Neural progenitor cell (in vitro differentiated cells): Measurements from ENCODE around the gene NCAPD3. TPM values are rescaled to one million over a fixed set of nuclear protein-coding genes. Genes with fewer than 3 reads are reported as not detected.
A peak's percentile ranks its signal among the peaks of the same experiment; 100 is the strongest.

Source experiments
- DNase-seq: peaks from one replicate; pipeline ENCODE4 v3.0.0-alpha.2; 2016; ENCODE audit warnings: low spot score
- H2AFZ ChIP-seq: fragments of 200-600 bp; sonication (generic); replicated peaks from 2 replicates; pipeline ENCODE4 v1.6.1; 2016; ENCODE audit warnings: antibody characterized with exemption
- H3F3A ChIP-seq: fragments of 200-600 bp; sonication (generic); 2 replicates; pipeline ENCODE4 v1.6.1; 2016; ENCODE audit warnings: antibody characterized with exemption, low read depth
- H3K27ac ChIP-seq: fragments of 200-600 bp; sonication (generic); 2 replicates; pipeline ENCODE4 v1.5.1; 2016; ENCODE audit warnings: mild to moderate bottlenecking
- H3K27me3 ChIP-seq: fragments of 200-600 bp; sonication (generic); 2 replicates; pipeline ENCODE4 v1.6.1; 2016; ENCODE audit warnings: mild to moderate bottlenecking, moderate library complexity
- H3K36me3 ChIP-seq: fragments of 200-600 bp; sonication (generic); 2 replicates; pipeline ENCODE4 v1.5.1; 2016
- H3K4me1 ChIP-seq: fragments of 200-600 bp; sonication (generic); 2 replicates; pipeline ENCODE4 v1.6.1; 2016; ENCODE audit warnings: mixed run types
- H3K4me2 ChIP-seq: fragments of 200-600 bp; sonication (generic); 2 replicates; pipeline ENCODE4 v1.6.1; 2016
- H3K4me3 ChIP-seq: fragments of 200-600 bp; sonication (generic); 2 replicates; pipeline ENCODE4 v1.5.1; 2016
- H3K79me2 ChIP-seq: fragments of 200-600 bp; sonication (generic); 2 replicates; pipeline ENCODE4 v1.6.1; 2016; ENCODE audit warnings: low read depth
- H3K9ac ChIP-seq: fragments of 200-600 bp; sonication (generic); 2 replicates; pipeline ENCODE4 v1.6.1; 2016
- H3K9me3 ChIP-seq: fragments of 200-600 bp; sonication (generic); 2 replicates; pipeline ENCODE4 v1.5.1; 2016; ENCODE audit warnings: low read depth
- H4K20me1 ChIP-seq: fragments of 200-600 bp; sonication (generic); 2 replicates; pipeline ENCODE4 v1.6.1; 2016; ENCODE audit warnings: low read depth
- H3K27ac Mint-ChIP-seq: 3 replicates; pipeline ENCODE4 v1.8.0; 2021; ENCODE audit warnings: mixed read lengths
- H3K27me3 Mint-ChIP-seq: 2 replicates; pipeline ENCODE4 v1.8.0; 2022; ENCODE audit warnings: low read depth, mild to moderate bottlenecking, inconsistent platforms, moderate library complexity, mixed read lengths; ENCODE audit not compliant: insufficient read depth
- H3K36me3 Mint-ChIP-seq: 3 replicates; pipeline ENCODE4 v1.8.0; 2021; ENCODE audit warnings: mixed read lengths
- H3K4me1 Mint-ChIP-seq: 3 replicates; pipeline ENCODE4 v1.8.0; 2021; ENCODE audit warnings: mixed read lengths
- H3K4me3 Mint-ChIP-seq: 3 replicates; pipeline ENCODE4 v1.8.0; 2021; ENCODE audit warnings: mild to moderate bottlenecking, moderate library complexity, mixed read lengths
- H3K9me3 Mint-ChIP-seq: 3 replicates; pipeline ENCODE4 v1.8.0; 2020; ENCODE audit warnings: mixed read lengths
- CTCF ChIP-seq: fragments of 200-600 bp; sonication (generic); IDR thresholded peaks from 2 replicates; pipeline ENCODE4 v1.5.1; 2017; ENCODE audit warnings: antibody characterized with exemption, mild to moderate bottlenecking
- EZH2 ChIP-seq: fragments of 200-600 bp; sonication (generic); IDR thresholded peaks from 2 replicates; pipeline ENCODE4 v1.6.1; 2017; ENCODE audit warnings: antibody characterized with exemption, mild to moderate bottlenecking, moderate library complexity
- EZH2phosphoT487 ChIP-seq: fragments of 200-600 bp; sonication (generic); IDR thresholded peaks from 2 replicates; pipeline ENCODE4 v1.6.1; 2017; ENCODE audit warnings: antibody characterized with exemption
- total RNA-seq: library from RNA; depleted of rRNA; stranded (reverse); fragments of >200 nt; gene quantifications from 2 replicates; pipeline ENCODE4 v1.2.3, GENCODE V29; 2015; ENCODE audit warnings: low replicate concordance

Gene NCAPD3
- total RNA-seq, 1 donor from 2014 or later, result 41.0 TPM

DNA sequence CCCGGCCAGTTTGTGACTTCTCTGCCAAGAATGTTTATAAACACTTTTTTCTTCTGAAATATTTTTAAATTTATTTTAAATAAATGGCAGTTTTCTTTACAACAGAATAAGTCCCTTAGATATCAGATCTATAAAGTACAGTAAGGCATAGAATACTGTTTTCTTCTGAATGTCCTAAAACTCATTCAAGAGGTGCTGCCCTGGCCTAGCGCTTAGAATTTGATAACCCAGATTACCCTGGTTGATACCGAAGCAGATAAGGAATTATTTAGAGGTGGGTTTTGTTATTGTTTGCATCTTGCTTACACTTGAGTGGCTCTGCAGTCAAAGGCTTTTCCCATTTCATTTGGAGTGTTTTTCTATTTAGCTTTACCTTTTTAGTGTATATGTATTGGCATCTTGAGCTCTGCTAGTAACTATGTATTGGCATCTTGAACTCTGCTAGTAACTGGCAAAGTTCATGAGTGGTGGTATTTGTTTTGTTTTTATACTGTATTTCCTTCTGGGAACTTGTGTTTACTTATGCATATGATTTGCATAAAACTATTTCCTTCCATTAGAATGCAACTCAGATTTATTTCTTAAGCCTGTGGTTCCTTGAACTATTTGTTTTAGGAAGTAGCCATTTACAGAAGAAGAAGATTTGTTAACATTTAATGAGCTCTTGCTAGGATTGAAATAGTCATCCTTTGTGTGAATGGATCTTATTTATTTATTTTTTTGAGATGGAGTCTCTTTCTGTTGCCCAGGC lies 30.8 kb upstream of the NCAPD3 start:
- peak overlapping the region; percentile 92 for H3K4me3 Mint-ChIP-seq
- Histone ChIP-seq H3K4me3 (peak overlapping the region; percentile 76), H3K79me2 (peaks cover 29% of the 10 kb centered on the region), H3K27ac (no peak overlapping the region), H3F3A (no peaks in the 10 kb centered on the region), H3K27me3 (no peaks in the 10 kb centered on the region), H3K9me3 (no peaks in the 10 kb centered on the region), H3K4me2 (peak overlapping the region; percentile 85), H2AFZ (no peak overlapping the region), H3K9ac (peak overlapping the region; percentile 58), H3K36me3 (no peaks in the 10 kb centered on the region), H3K4me1 (peaks cover 11% of the 10 kb centered on the region), H4K20me1 (peaks cover 9% of the 10 kb centered on the region)
- DNase-seq, result no peak
- peaks cover 17% of the 10 kb centered on the region for H3K4me1 Mint-ChIP-seq
- H3K27me3 Mint-ChIP-seq, result peaks cover 2% of the 10 kb centered on the region
- no peaks in the 10 kb centered on the region for H3K9me3 Mint-ChIP-seq
- TF ChIP-seq CTCF (no peak), EZH2phosphoT487 (no peak), EZH2 (no peak)
- H3K36me3 Mint-ChIP-seq, result peaks cover 6% of the 10 kb centered on the region
- H3K27ac Mint-ChIP-seq, result no peak overlapping the region

DNA sequence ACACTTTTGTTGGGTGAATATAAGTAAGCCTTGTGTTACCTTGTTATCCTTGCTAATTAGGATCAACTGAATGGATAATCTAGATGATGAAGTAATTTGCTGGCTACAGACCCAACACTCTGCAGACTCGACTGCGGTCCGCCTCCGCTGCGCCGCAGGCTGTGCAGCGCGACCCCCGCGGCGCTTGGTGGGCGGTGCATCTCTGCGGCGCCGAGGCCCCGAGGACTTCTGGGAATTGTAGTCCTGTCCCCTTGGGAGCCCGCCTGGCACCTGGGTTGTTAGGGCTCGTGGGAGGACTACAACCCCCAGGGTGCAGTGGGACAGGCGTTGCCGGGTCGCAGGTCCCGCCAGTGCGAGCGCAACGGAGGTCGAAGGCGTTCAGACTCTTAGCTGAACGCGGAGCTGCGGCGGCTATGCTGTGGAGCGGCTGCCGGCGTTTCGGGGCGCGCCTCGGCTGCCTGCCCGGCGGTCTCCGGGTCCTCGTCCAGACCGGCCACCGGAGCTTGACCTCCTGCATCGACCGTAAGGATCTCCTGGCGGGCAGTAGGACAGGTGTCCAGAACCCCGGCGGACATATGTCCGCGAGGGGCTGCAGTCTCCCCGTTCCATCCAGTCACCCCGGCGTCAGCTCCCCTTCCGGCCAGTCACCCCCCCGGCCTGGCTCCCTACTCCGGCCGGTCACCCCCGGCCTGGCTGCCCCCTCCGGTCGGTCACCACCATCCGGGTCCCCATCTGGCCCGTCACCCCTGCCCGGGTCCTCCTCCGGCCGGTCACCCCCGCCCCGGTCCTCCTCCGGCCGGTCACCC lies 29.6 kb upstream of the NCAPD3 start, which contains the start of the genes ACAD8 and THYN1:
Gene ACAD8 (plus strand): TSS at position 381 of the 806 bp plus-strand sequence. CDS start 33 bp downstream, at position 414.
Gene THYN1 (minus strand): TSS at position 165 of the 806 bp plus-strand sequence. CDS start 470 bp downstream, outside the sequence.
- Histone ChIP-seq H3K27ac (no peak within 1 kb of the TSS), H3K27me3 (no peaks in the 10 kb centered on the region), H3K4me3 (peak within 1 kb of the TSS; percentile 76), H3K4me1 (peaks cover 11% of the 10 kb centered on the region), H3K4me2 (peak within 1 kb of the TSS; percentile 90), H3K9ac (peak within 1 kb of the TSS; percentile 58), H4K20me1 (peaks cover 9% of the 10 kb centered on the region), H3K36me3 (no peaks in the 10 kb centered on the region), H3K79me2 (peaks cover 29% of the 10 kb centered on the region), H3F3A (no peaks in the 10 kb centered on the region), H2AFZ (peak within 1 kb of the TSS; percentile 90), H3K9me3 (no peaks in the 10 kb centered on the region)
- Mint-ChIP-seq H3K27ac (no peak within 1 kb of the TSS), H3K4me1 (peaks cover 17% of the 10 kb centered on the region), H3K27me3 (peaks cover 2% of the 10 kb centered on the region), H3K4me3 (peak within 1 kb of the TSS; percentile 92), H3K9me3 (no peaks in the 10 kb centered on the region), H3K36me3 (peaks cover 5% of the 10 kb centered on the region)
- DNase-seq, result peak; percentile 99
- TF ChIP-seq EZH2 (peak; percentile 20), EZH2phosphoT487 (no peak)

DNA sequence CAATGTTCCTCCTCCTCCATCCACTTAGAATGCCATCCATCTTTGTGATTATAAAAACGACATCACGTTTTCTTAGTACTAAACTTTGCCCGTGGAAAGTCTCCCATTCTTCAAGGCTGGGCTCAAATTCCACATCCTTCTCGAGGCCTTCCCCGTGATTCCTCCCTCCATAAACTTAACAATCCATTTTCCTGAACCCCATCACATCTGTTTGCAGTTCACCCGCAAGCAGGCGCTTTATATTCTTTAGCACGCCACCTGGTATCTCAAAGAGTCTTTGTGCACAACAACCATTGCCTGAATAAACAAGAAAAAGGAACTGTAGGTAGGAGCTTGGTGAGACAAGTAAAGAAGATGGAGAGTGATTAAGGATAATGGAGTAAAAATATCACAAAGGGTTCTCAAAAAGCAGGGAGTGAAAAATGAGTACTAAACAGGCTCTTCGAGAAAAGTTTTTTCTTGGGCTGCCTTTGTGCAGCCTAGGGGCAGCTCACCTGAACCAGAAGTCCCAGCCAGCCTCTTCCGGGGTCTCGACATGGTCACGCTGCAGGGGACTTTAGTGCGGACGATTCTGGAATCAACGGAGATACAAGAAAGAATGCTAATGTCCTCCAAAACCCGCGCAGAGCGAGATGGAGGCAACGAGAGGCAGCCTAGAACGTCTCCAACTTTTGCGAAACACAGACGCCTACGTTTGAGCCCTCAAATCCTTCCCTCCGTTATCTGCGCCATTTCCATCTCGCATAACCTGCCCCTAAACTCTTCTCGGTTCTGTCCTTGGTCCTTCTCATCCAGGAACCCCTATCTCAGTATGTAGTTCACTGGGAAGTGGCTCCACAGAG lies 28.8 kb upstream of the NCAPD3 start:
- peaks cover 2% of the 10 kb centered on the region for H3K27me3 Mint-ChIP-seq
- Histone ChIP-seq H3K36me3 (no peaks in the 10 kb centered on the region), H3K79me2 (peaks cover 29% of the 10 kb centered on the region), H2AFZ (peak overlapping the region; percentile 90), H3K4me3 (peak overlapping the region; percentile 76), H3K27me3 (no peaks in the 10 kb centered on the region), H3F3A (no peaks in the 10 kb centered on the region), H3K9me3 (no peaks in the 10 kb centered on the region), H3K4me2 (peak overlapping the region; percentile 90), H3K27ac (no peak overlapping the region), H4K20me1 (peaks cover 9% of the 10 kb centered on the region), H3K4me1 (peaks cover 11% of the 10 kb centered on the region), H3K9ac (peak overlapping the region; percentile 30)
- H3K4me1 Mint-ChIP-seq, result peaks cover 17% of the 10 kb centered on the region
- peak overlapping the region; percentile 92 for H3K4me3 Mint-ChIP-seq
- H3K9me3 Mint-ChIP-seq, result no peaks in the 10 kb centered on the region
- no peak for TF ChIP-seq CTCF
- peak; percentile 63 for DNase-seq
- H3K36me3 Mint-ChIP-seq, result peaks cover 7% of the 10 kb centered on the region
- H3K27ac Mint-ChIP-seq, result no peak overlapping the region
